CD8-positive, alpha-beta memory T cell (primary cell): Measurements from ENCODE around the gene PRMT7. TPM values are rescaled to one million over a fixed set of nuclear protein-coding genes. Genes with fewer than 3 reads are reported as not detected.

Experiments used
- CTCF ChIA-PET: fragments of 350-600 bp; sonication (Branson Sonifier 250); formaldehyde crosslinking; loops from one replicate; lab custom pipeline; 2021; ENCODE audit warnings: antibody characterized with exemption; lab: Charles Lee
- POLR2A ChIA-PET: fragments of 350-600 bp; sonication (Branson Sonifier 250); formaldehyde crosslinking; loops from one replicate; lab custom pipeline; 2021; ENCODE audit warnings: antibody characterized with exemption; lab: Charles Lee
- DNase-seq, 5 donors: peaks; one replicate each; pipeline versions ENCODE4 v3.0.0 to v3.0.0-alpha.2; 2020 to 2022; ENCODE audit warnings: mixed read lengths in 1 of 5
- H3K27ac ChIP-seq: one replicate; pipeline ENCODE4 v1.7.0; 2013; ENCODE audit warnings: low read depth, mild to moderate bottlenecking, low read length, moderate library complexity
- H3K27me3 ChIP-seq: 2 replicates; pipeline ENCODE4 v1.7.0; 2013; ENCODE audit warnings: low read length, mild to moderate bottlenecking; ENCODE audit not compliant: insufficient read depth, poor library complexity, severe bottlenecking
- H3K36me3 ChIP-seq: 2 replicates; pipeline ENCODE4 v1.7.0; 2013; ENCODE audit warnings: mild to moderate bottlenecking, low read length, moderate library complexity; ENCODE audit not compliant: insufficient read depth
- H3K4me1 ChIP-seq: 2 replicates; pipeline ENCODE4 v1.7.0; 2013; ENCODE audit warnings: mild to moderate bottlenecking, low read length, moderate library complexity; ENCODE audit not compliant: insufficient read depth
- H3K4me3 ChIP-seq: 2 replicates; pipeline ENCODE4 v1.7.0; 2013; ENCODE audit warnings: mild to moderate bottlenecking, low read length
- H3K9me3 ChIP-seq: 2 replicates; pipeline ENCODE4 v1.7.0; 2013; ENCODE audit warnings: mild to moderate bottlenecking, low read length
- H3K27ac Mint-ChIP-seq, 8 donors: one replicate each; pipeline ENCODE4 v1.8.0; 2020 to 2021; ENCODE audit warnings: mixed read lengths in 8 of 8, mild to moderate bottlenecking in 6 of 8, inconsistent platforms in 3 of 8, moderate library complexity in 3 of 8
- H3K27me3 Mint-ChIP-seq, 2 donors: one replicate each; pipeline ENCODE4 v1.8.0; 2020 to 2021; ENCODE audit warnings: mixed read lengths in 2 of 2, mild to moderate bottlenecking in 1 of 2, moderate library complexity in 1 of 2
- H3K36me3 Mint-ChIP-seq, 3 donors: one replicate each; pipeline ENCODE4 v1.8.0; 2020 to 2021; ENCODE audit warnings: mixed read lengths in 3 of 3, inconsistent platforms in 1 of 3, mild to moderate bottlenecking in 1 of 3
- H3K4me1 Mint-ChIP-seq, 3 donors: one replicate each; pipeline ENCODE4 v1.8.0; 2020 to 2021; ENCODE audit warnings: mixed read lengths in 3 of 3, inconsistent platforms in 1 of 3, mild to moderate bottlenecking in 1 of 3
- H3K4me3 Mint-ChIP-seq, 7 donors: one replicate each; pipeline ENCODE4 v1.8.0; 2020 to 2021; ENCODE audit warnings: mixed read lengths in 7 of 7, mild to moderate bottlenecking in 6 of 7, moderate library complexity in 4 of 7, inconsistent platforms in 2 of 7
- H3K9me3 Mint-ChIP-seq, 5 donors: one replicate each; pipeline ENCODE4 v1.8.0; 2020 to 2022; ENCODE audit warnings: mixed read lengths in 5 of 5, mild to moderate bottlenecking in 3 of 5, moderate library complexity in 2 of 5, inconsistent platforms in 1 of 5
- polyA plus RNA-seq: library from polyadenylated mRNA; unstranded; fragments of 300-500 nt; fragmentation: Illumina TruSeq; gene quantifications from one replicate; pipeline ENCODE4 v1.2.3, GENCODE V29; 2021
- total RNA-seq, 2 experiments: library from RNA; stranded (reverse); gene quantifications; one replicate each; pipeline ENCODE4 v1.2.3, GENCODE V29; 2021

PRMT7 gene
- total and polyA plus RNA-seq, 3 experiments from 2014 or later, result 41.8 to 67.5 (median 61.1) TPM

- peak overlapping the region in 6 of 7 donors; percentile 18 to 71 (median 54) for H3K4me3 Mint-ChIP-seq
- no peak overlapping the region for H3K4me3 ChIP-seq
These were observed 21.6 kb upstream of the PRMT7 start for GRCh38 chr16:68289202-68289601.

DNA sequence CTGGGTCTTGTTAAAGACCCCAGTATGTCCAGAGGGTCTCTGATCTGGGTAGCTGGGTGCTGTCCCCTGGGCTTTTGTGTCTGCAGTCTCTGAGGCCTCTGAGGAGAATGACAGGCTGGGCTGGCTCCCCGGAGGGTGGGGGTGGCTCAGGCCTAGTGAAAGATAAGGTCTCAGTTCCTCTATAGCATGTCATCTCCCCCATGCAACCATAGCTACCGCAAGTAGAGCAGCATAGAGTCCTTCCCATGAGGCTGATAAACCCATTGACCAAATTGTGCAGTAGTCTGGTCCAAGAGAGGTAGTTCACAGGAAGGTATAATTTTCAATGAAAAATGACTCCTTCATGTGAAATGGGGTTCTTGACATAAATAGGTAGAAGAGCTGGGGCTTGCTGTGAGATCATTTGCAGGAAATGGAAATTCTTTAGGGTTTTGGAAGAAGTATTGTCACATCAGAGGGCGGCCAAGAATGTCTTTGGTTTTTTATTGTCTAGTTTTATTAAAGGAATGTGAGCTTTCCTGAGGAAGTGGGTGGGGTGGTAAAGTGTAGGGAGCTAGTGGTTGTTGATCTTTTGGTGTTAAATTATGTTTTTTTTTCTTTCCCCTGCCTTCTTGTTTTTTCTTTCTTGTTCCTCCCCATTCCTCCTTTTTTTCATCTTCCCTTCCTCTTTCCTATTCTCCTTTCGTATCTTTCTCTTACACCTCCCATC lies 21.0 kb upstream of the PRMT7 start:
- peak in 3 of 5 donors; percentile 40 to 57 (median 48) for DNase-seq
- ChIA-PET CTCF (interaction anchor here (1.1 to 22.1 kb wide), 5 partner anchors 20 to 39 kb away, joined by 3 to 319 read pairs (median 6); partner anchors contain the start of genes PRMT7, SLC7A6 and SLC7A6OS), POLR2A (interaction anchor here (0.5 to 1.6 kb wide), 7 partner anchors 14 to 54 kb away, joined by 3 to 6 read pairs (median 5); partner anchors contain the start of genes ESRP2, PRMT7, SLC7A6 and SLC7A6OS)
- Histone ChIP-seq H3K27ac (peak overlapping the region; percentile 35), H3K9me3 (no peaks in the 10 kb centered on the region), H3K4me3 (peak overlapping the region; percentile 19), H3K27me3 (no peaks in the 10 kb centered on the region), H3K4me1 (peaks cover 82% of the 10 kb centered on the region), H3K36me3 (peaks cover 30% of the 10 kb centered on the region)
- H3K4me1 Mint-ChIP-seq, result peaks cover 83 to 89% (median 83%) of the 10 kb centered on the region in 3 donors
- peaks cover 6 to 68% (median 23%) of the 10 kb centered on the region in 3 donors for H3K36me3 Mint-ChIP-seq
- no peaks in the 10 kb centered on the region for H3K27me3 Mint-ChIP-seq
- peak overlapping the region; percentile 18 to 71 (median 56) for H3K4me3 Mint-ChIP-seq
- H3K9me3 Mint-ChIP-seq, result no peaks in the 10 kb centered on the region
- H3K27ac Mint-ChIP-seq, result peak overlapping the region; percentile 84 to 98 (median 92)

More at GRCh38 chr16:68289202-68289601, 21.6 kb upstream of the PRMT7 start:
- Mint-ChIP-seq H3K36me3 (peaks cover 6 to 63% (median 21%) of the 10 kb centered on the region in 3 donors), H3K27ac (peak overlapping the region; percentile 84 to 98 (median 92)), H3K9me3 (no peaks in the 10 kb centered on the region), H3K4me1 (peaks cover 87 to 92% (median 89%) of the 10 kb centered on the region in 3 donors), H3K27me3 (no peaks in the 10 kb centered on the region)
- ChIA-PET CTCF (interaction anchor here (0.9 to 22.1 kb wide), 6 partner anchors 17 to 52 kb away, joined by 3 to 319 read pairs (median 4); partner anchors contain the start of genes PRMT7, SLC7A6 and SLC7A6OS), POLR2A (interaction anchor here (1.0 to 1.6 kb wide), 5 partner anchors 17 to 53 kb away, joined by 4 to 6 read pairs (median 5); partner anchors contain the start of genes ESRP2, PLA2G15, PRMT7 and SLC7A6)
- DNase-seq, result no peak
- Histone ChIP-seq H3K4me1 (peaks cover 87% of the 10 kb centered on the region), H3K36me3 (peaks cover 25% of the 10 kb centered on the region), H3K27ac (no peak overlapping the region), H3K9me3 (no peaks in the 10 kb centered on the region), H3K27me3 (no peaks in the 10 kb centered on the region)

- Mint-ChIP-seq H3K9me3 (no peaks in the 10 kb centered on the region), H3K27me3 (no peaks in the 10 kb centered on the region), H3K36me3 (peaks cover 6 to 75% (median 23%) of the 10 kb centered on the region in 3 donors), H3K4me1 (peaks cover 76 to 88% (median 77%) of the 10 kb centered on the region in 3 donors), H3K27ac (peak overlapping the region; percentile 84 to 98 (median 92)), H3K4me3 (peak overlapping the region in 6 of 7 donors; percentile 18 to 71 (median 54))
- Histone ChIP-seq H3K4me1 (peaks cover 75% of the 10 kb centered on the region), H3K9me3 (no peaks in the 10 kb centered on the region), H3K27me3 (no peaks in the 10 kb centered on the region), H3K36me3 (peaks cover 37% of the 10 kb centered on the region), H3K4me3 (peak overlapping the region; percentile 19), H3K27ac (peak overlapping the region; percentile 35)
- ChIA-PET CTCF (interaction anchor here (1.1 to 22.1 kb wide), 6 partner anchors 20 to 407 kb away, joined by 3 to 319 read pairs (median 4); partner anchors contain the start of genes PRMT7, SLC7A6 and SLC7A6OS), POLR2A (interaction anchor here (0.5 to 1.6 kb wide), 6 partner anchors 14 to 29 kb away, joined by 3 to 6 read pairs (median 4); partner anchors contain the start of genes PRMT7, SLC7A6 and SLC7A6OS)
- DNase-seq, result no peak
These were observed 20.4 kb upstream of the PRMT7 start for GRCh38 chr16:68290450-68290849.

GRCh38 chr16:68291227-68291626 lies 19.6 kb upstream of the PRMT7 start:
- Mint-ChIP-seq H3K36me3 (peaks cover 6 to 81% (median 23%) of the 10 kb centered on the region in 3 donors), H3K4me3 (peak overlapping the region in 4 of 7 donors; percentile 44 to 70 (median 57)), H3K27me3 (no peaks in the 10 kb centered on the region), H3K9me3 (no peaks in the 10 kb centered on the region), H3K27ac (peak overlapping the region; percentile 79 to 98 (median 87)), H3K4me1 (peaks cover 69 to 80% (median 69%) of the 10 kb centered on the region in 3 donors)
- Histone ChIP-seq H3K36me3 (peaks cover 44% of the 10 kb centered on the region), H3K4me1 (peaks cover 67% of the 10 kb centered on the region), H3K27me3 (no peaks in the 10 kb centered on the region), H3K9me3 (no peaks in the 10 kb centered on the region), H3K4me3 (no peak overlapping the region), H3K27ac (peak overlapping the region; percentile 21)
- ChIA-PET CTCF (interaction anchor here (0.9 to 22.1 kb wide), 4 partner anchors 9 to 408 kb away, joined by 3 to 319 read pairs (median 4); partner anchors contain the start of genes PRMT7, SLC7A6 and SLC7A6OS), POLR2A (interaction anchor here (0.9 to 1.1 kb wide), 2 partner anchors 9 to 22 kb away, joined by 3 to 6 read pairs; no protein-coding TSS in a partner anchor)
- no peak for DNase-seq

DNA sequence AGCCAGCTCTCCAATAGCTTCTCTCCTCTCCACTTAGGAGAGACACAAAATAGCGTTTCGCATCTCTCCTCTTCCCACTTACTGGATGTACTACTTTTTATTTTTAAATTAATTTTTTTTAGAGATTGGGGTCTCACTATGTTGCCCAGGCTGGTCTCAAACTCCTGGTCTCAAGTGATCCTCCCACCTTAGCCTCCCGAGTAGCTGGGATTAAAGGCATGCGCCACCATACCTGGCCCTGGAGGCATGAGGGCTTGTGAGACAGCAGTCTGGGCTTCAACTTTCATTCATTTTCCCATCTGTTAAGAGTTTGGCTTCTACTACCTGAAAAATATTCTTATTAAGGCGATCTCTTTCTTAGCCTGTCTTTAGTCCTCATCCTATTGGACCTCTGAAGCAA lies 18.4 kb upstream of the PRMT7 start:
- peak overlapping the region in 2 of 7 donors; percentile 16 to 70 for H3K4me3 Mint-ChIP-seq
- H3K27ac ChIP-seq, result no peak overlapping the region
- no peak for DNase-seq
- ChIA-PET POLR2A (interaction anchor here (0.6 to 0.9 kb wide), 2 partner anchors 8 to 224 kb away, joined by 3 to 6 read pairs; no protein-coding TSS in a partner anchor), CTCF (interaction anchor here (1.6 kb wide), 1 partner anchor 18 kb away, joined by 3 read pairs; the partner anchor contains the start of genes PRMT7 and SLC7A6OS)
- H3K36me3 Mint-ChIP-seq, result peaks cover 6 to 84% (median 23%) of the 10 kb centered on the region in 3 donors
- peaks cover 54% of the 10 kb centered on the region for H3K36me3 ChIP-seq
- H3K4me3 ChIP-seq, result no peak overlapping the region
- H3K4me1 ChIP-seq, result peaks cover 55% of the 10 kb centered on the region
- H3K27ac Mint-ChIP-seq, result peak overlapping the region; percentile 82 to 98 (median 90)
- no peaks in the 10 kb centered on the region for H3K27me3 Mint-ChIP-seq
- H3K9me3 Mint-ChIP-seq, result no peaks in the 10 kb centered on the region
- no peaks in the 10 kb centered on the region for H3K9me3 ChIP-seq
- peaks cover 57 to 68% (median 62%) of the 10 kb centered on the region in 3 donors for H3K4me1 Mint-ChIP-seq
- H3K27me3 ChIP-seq, result no peaks in the 10 kb centered on the region

- Histone ChIP-seq H3K27me3 (no peaks in the 10 kb centered on the region), H3K27ac (no peak overlapping the region), H3K4me3 (no peak overlapping the region), H3K4me1 (peaks cover 17% of the 10 kb centered on the region), H3K36me3 (peaks cover 71% of the 10 kb centered on the region), H3K9me3 (no peaks in the 10 kb centered on the region)
- Mint-ChIP-seq H3K27me3 (no peaks in the 10 kb centered on the region), H3K4me3 (no peak overlapping the region), H3K27ac (peak overlapping the region in 4 of 8 donors; percentile 42 to 70 (median 64)), H3K9me3 (no peaks in the 10 kb centered on the region), H3K36me3 (peaks cover 3 to 94% (median 17%) of the 10 kb centered on the region in 3 donors), H3K4me1 (peaks cover 27 to 50% (median 28%) of the 10 kb centered on the region in 3 donors)
- POLR2A ChIA-PET, result interaction anchor here (1.1 to 1.3 kb wide), 2 partner anchors 10 to 12 kb away, joined by 3 read pairs; no protein-coding TSS in a partner anchor
- no peak for DNase-seq
- CTCF ChIA-PET, result interaction anchor here (1.5 to 4.9 kb wide), 2 partner anchors 11 to 34 kb away, joined by 4 to 41 read pairs; partner anchors contain the start of gene SLC7A6
These were observed 14.5 kb upstream of the PRMT7 start for GRCh38 chr16:68296291-68296690.

- Mint-ChIP-seq H3K27ac (peak overlapping the region in 6 of 8 donors; percentile 17 to 88 (median 64)), H3K9me3 (no peaks in the 10 kb centered on the region), H3K27me3 (no peaks in the 10 kb centered on the region), H3K4me1 (peaks cover 23 to 49% (median 24%) of the 10 kb centered on the region in 3 donors), H3K36me3 (peaks cover 6 to 94% (median 17%) of the 10 kb centered on the region in 3 donors), H3K4me3 (no peak overlapping the region)
- Histone ChIP-seq H3K9me3 (no peaks in the 10 kb centered on the region), H3K4me1 (peaks cover 13% of the 10 kb centered on the region), H3K27ac (no peak overlapping the region), H3K4me3 (no peak overlapping the region), H3K36me3 (peaks cover 69% of the 10 kb centered on the region), H3K27me3 (no peaks in the 10 kb centered on the region)
- ChIA-PET CTCF (interaction anchor here (1.5 to 4.9 kb wide), 2 partner anchors 11 to 34 kb away, joined by 4 to 41 read pairs; partner anchors contain the start of gene SLC7A6), POLR2A (interaction anchor here (0.6 to 1.3 kb wide), 3 partner anchors 11 to 21 kb away, joined by 3 read pairs; no protein-coding TSS in a partner anchor)
- DNase-seq, result no peak
These were observed 14.1 kb upstream of the PRMT7 start for GRCh38 chr16:68296693-68297092.
